ENCODE data around the gene CNOT6. TPM values are rescaled to one million over a fixed set of nuclear protein-coding genes. Genes with fewer than 3 reads are reported as not detected.

Gene CNOT6
- total and polyA plus RNA-seq, 10 of the 15 experiments (the other 5 are each of a cell fraction or from before 2014, with no cell fraction given) = 3.8 to 22.1 (median 12.1) TPM

- CTCF ChIA-PET = no interaction called here
- FAIRE-seq = no peak
- Histone ChIP-seq H3K4me1 (ENCODE audit: control insufficient read depth, insufficient read depth, low read length) (no peaks in the 10 kb centered on the region), H3K79me2 (ENCODE audit: control insufficient read depth, insufficient read depth, low read length) (no peaks in the 10 kb centered on the region), H2AFZ (ENCODE audit: control insufficient read depth, low read depth, low read length) (no peak overlapping the region), H3K9me3 (replicated peaks; ENCODE audit: control insufficient read depth, insufficient read depth, low read length) (no peaks in the 10 kb centered on the region), H4K20me1 (ENCODE audit: control insufficient read depth, insufficient read depth) (no peaks in the 10 kb centered on the region), H3K9ac (ENCODE audit: control insufficient read depth, insufficient read depth, low read length) (no peak overlapping the region), H3K4me3 (no peak overlapping the region), H3K27ac (ENCODE audit: control insufficient read depth, insufficient read depth) (no peak overlapping the region), H3K27me3 (replicated peaks in 1 of 2; ENCODE audit: control insufficient read depth in 2 of 2, insufficient read depth in 2 of 2, low read length in 1 of 2) (no peaks in the 10 kb centered on the region), H3K36me3 (ENCODE audit: control insufficient read depth in 2 of 2, insufficient read depth in 2 of 2, low read length in 1 of 2) (no peaks in the 10 kb centered on the region), H3K4me2 (ENCODE audit: control insufficient read depth, insufficient read depth) (no peak overlapping the region)
- in situ Hi-C loops (cut with MboI) = no loop called here
- BruUV-seq (replicated peaks) = no TSS peak
- WGBS (ENCODE audit: insufficient coverage, insufficient replicate concordance, low lambda C conversion rate, missing lambda C conversion rate) = 73% methylated on average over 18 of the region's 18 CpGs
- ATAC-seq = no peak
- DNase-seq (ENCODE audit: low read depth, low spot score) = no peak
- POLR2A ChIA-PET = no interaction called here
- intact Hi-C loops (cut with micrococcal nuclease; ENCODE audit: unreplicated experiment) = no loop called here
- SMC1A ChIA-PET (ENCODE audit: uncharacterized antibody, unreplicated experiment) = interaction anchor here (1.0 kb wide), 1 partner anchor 14 kb away, joined by 3 read pairs; no protein-coding TSS in a partner anchor
- RAD21 ChIA-PET (ENCODE audit: unreplicated experiment) = interaction anchor here (1.3 kb wide), 1 partner anchor 175 kb away, joined by 3 read pairs; no protein-coding TSS in a partner anchor
- TF ChIP-seq HDGF (IDR thresholded peaks at IDR 0.05) (no peak), ZBTB40 (IDR thresholded peaks at IDR 0.05; ENCODE audit: borderline replicate concordance) (no peak), PAX8 (IDR thresholded peaks at IDR 0.05) (no peak), ATF7 (IDR thresholded peaks at IDR 0.05; ENCODE audit: low read depth) (no peak), STAT1 (conservative IDR thresholded peaks at IDR 0.05) (no peak), RUNX3 (IDR thresholded peaks at IDR 0.05; ENCODE audit: low read length) (no peak), KAT2A (conservative IDR thresholded peaks at IDR 0.05; ENCODE audit: control insufficient read depth, low read depth, low read length) (no peak), ZBED1 (IDR thresholded peaks at IDR 0.05; ENCODE audit: borderline replicate concordance) (no peak), NRF1 (conservative IDR thresholded peaks at IDR 0.05; ENCODE audit: low read depth, low read length) (no peak), ZNF274 (IDR thresholded peaks at IDR 0.05; ENCODE audit: insufficient read depth, insufficient read length) (no peak), MTA3 (IDR thresholded peaks at IDR 0.05; ENCODE audit: borderline replicate concordance, low read length) (no peak), BCL3 (IDR thresholded peaks at IDR 0.05; ENCODE audit: borderline replicate concordance, insufficient read depth, low read depth, low read length, poor library complexity, severe bottlenecking) (no peak), TBL1XR1 (IDR thresholded peaks at IDR 0.05; ENCODE audit: low read depth, low read length) (no peak), SMAD5 (IDR thresholded peaks at IDR 0.05; ENCODE audit: low read depth) (no peak)
- TF ChIP-seq, protein P1, sequence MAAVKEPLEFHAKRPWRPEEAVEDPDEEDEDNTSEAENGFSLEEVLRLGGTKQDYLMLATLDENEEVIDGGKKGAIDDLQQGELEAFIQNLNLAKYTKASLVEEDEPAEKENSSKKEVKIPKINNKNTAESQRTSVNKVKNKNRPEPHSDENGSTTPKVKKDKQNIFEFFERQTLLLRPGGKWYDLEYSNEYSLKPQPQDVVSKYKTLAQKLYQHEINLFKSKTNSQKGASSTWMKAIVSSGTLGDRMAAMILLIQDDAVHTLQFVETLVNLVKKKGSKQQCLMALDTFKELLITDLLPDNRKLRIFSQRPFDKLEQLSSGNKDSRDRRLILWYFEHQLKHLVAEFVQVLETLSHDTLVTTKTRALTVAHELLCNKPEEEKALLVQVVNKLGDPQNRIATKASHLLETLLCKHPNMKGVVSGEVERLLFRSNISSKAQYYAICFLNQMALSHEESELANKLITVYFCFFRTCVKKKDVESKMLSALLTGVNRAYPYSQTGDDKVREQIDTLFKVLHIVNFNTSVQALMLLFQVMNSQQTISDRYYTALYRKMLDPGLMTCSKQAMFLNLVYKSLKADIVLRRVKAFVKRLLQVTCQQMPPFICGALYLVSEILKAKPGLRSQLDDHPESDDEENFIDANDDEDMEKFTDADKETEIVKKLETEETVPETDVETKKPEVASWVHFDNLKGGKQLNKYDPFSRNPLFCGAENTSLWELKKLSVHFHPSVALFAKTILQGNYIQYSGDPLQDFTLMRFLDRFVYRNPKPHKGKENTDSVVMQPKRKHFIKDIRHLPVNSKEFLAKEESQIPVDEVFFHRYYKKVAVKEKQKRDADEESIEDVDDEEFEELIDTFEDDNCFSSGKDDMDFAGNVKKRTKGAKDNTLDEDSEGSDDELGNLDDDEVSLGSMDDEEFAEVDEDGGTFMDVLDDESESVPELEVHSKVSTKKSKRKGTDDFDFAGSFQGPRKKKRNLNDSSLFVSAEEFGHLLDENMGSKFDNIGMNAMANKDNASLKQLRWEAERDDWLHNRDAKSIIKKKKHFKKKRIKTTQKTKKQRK (IDR thresholded peaks at IDR 0.05; ENCODE audit: low read depth, low read length) = no peak
Measured at GRCh38 chr5:180467989-180468731, 26.0 kb upstream of the CNOT6 start.

All from GM12878 (cell line).